Embryonic facial prominence (tissue), 1 donor: Measurements from ENCODE around the gene JRKL.
"Not testable (repeated sequence)": the region's sequence is repeated elsewhere in the genome, so short reads cannot be mapped to it uniquely, and the experiment has no call there.

Experiments
- DNase-seq: peaks from one replicate; pipeline ENCODE4 v3.0.0-alpha.2; 2016; ENCODE audit errors: extremely low spot score

Gene JRKL

GRCh38 chr11:96393753-96394348 is 4.0 kb downstream of the JRKL start:
- DNase-seq: no peak

DNA sequence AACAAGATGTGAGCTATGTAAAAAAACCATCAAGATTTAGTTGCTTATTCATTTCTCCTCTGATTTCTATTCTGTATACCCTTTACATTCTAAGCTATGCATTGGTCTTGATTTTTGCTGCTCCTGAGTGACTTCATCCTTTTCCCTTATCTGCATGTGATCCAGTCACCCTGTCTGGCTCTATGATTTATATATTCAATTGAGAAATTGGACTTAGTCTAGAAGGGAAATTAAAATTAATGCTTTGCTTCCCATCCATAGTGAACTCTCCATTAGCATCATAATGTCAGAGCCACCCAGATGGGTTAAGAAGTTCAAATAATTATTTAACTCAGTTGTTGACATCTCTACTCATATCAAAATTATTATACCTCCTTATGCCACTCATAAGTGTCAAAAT is 5.0 kb downstream of the JRKL start:
- DNase-seq: no peak

DNA sequence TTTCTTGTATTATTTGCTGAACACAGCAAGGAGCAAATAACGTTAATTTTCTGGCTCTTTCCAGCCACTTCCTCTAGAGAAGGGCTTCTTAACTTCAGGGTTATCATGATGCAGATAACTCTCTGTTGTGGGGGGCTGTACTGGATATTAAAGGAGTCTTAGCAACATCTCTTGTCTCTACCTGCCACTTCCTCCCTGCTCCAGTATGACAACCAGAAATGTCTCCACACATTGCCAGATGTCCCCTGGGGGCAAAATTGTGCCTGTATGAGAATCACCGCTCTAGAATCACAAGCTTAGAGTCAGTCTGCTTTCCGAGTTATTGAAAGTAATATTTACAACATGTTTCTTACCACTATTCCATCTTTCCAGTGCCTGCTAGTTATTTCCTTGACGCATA is 6.8 kb downstream of the JRKL start:
- no peak for DNase-seq

GRCh38 chr11:96397863-96398262 is 8.1 kb downstream of the JRKL start:
- no peak for DNase-seq

DNA sequence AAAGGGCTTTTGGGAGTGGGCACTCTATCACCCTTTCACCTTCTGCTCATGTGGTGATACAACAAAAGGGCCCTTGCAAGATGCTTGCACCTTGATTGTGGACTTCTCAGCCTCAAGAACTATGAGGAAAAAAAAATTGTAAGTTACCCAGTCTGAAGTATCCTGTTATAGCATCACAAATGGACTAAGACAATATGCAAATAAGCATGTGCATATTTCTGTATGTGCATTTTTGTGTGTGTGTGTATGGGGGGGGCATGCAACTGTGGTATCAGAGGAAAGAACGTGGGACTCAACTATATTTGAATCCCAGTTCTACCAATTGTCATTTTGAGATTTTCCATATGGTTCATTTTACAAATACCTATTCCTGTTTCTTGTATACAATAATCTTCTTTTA is 10.9 kb downstream of the JRKL start:
- no peak for DNase-seq

DNA sequence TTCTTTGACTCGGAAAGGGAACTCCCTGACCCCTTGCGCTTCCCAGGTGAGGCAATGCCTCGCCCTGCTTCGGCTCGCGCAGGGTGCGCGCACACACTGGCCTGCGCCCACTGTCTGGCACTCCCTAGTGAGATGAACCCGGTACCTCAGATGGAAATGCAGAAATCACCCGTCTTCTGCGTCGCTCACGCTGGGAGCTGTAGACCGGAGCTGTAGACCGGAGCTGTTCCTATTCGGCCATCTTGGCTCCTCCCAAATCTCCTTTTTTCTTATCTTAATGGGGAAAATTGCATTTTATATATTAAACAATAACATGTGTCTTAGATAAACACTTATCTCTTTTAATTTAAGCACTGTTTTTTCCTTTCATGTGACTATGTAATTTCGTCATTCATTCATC is 21.6 kb downstream of the JRKL start:
- not testable (repeated sequence) for DNase-seq

DNA sequence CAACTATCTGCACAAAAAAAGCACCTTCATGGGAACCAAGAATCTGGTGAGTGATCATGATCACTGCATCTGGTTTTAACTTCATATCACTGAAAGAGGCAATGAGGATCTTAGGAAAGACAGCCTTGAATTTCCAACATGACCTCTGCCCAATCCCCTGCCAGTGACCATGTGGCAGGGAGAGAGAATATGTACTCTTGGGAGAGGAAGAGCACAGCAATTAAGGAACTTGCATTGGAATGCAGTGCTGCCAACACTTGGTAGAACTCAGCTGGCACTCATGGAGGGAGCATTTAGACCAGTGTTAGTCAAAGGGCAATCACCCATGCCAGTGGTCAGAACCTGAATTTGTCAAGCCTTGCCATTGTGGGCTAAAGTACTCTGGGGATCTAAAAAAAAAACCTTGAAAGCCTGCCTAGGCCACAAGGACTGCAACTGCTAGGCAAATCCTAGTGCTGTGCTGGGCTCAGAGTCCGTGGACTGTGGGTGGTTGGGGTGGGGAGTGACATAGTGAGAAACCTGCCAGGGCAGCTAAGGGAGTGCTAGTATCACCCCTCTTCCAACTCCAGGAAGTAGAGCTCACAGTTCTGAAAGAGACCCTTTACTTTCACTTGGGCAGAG is 23.1 kb downstream of the JRKL start:
- DNase-seq: no peak

- DNase-seq: no peak
Measured at GRCh38 chr11:96413408-96413807, 23.6 kb downstream of the JRKL start.

GRCh38 chr11:96424693-96425092 is 34.9 kb downstream of the JRKL start:
- DNase-seq: no peak

DNA sequence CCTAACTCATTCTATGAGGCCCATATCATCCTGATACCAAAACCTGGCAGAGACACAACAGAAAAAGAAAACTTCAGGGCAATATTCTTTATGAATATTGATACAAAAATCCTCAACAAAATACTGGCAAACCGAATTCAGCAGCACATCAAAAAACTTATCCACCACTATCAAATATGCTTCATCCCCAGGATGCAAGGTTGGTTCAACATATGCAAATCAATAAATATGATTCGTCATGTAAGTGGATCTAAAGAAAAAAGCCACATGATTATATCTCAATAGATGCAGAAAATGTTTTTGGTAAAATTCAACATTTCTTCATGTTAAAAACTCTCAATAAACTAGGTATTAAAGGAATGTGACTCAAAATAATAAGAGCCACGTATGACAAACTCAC is 40.9 kb downstream of the JRKL start:
- DNase-seq: no peak

DNA sequence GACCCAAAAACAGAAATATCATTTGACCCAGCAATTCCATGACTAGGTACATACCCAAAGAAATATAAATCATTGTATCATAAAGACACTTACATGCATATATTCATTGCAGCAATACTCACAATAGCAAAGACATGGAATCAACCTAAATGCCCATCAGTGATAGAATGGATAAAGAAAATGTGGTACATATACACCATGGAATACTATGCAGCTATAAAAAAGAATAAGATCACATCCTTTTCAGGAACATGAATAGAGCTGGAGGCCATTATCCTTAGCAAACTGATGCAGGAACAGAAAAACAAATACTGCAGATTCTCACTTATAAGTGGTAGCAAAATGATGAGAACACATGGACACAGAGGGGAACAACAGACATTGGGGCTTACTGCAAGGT is 42.8 kb downstream of the JRKL start:
- not testable (repeated sequence) for DNase-seq
